MM.1S (cell line): Measurements from ENCODE around the gene IL3.
A peak's percentile ranks its signal among the peaks of the same experiment; 100 is the strongest.
"Not testable (repeated sequence)": the region's sequence is repeated elsewhere in the genome, so short reads cannot be mapped to it uniquely, and the experiment has no call there.

Source experiments
- DNase-seq: peaks from one replicate; pipeline ENCODE4 v3.0.0-alpha.2; 2015
- H2AFZ ChIP-seq: fragments of 300-600 bp; sonication (generic); 2 replicates; pipeline ENCODE4 v1.6.0; 2016; ENCODE audit warnings: antibody characterized with exemption, low read length
- H3F3A ChIP-seq: fragments of 300-600 bp; sonication (generic); 2 replicates; pipeline ENCODE4 v1.6.1; 2016; ENCODE audit warnings: mild to moderate bottlenecking, antibody characterized with exemption, low read length, moderate library complexity, mixed read lengths; ENCODE audit not compliant: insufficient read depth
- H3K27ac ChIP-seq: fragments of 300-600 bp; sonication (generic); 2 replicates; pipeline ENCODE4 v1.5.1; 2016; ENCODE audit warnings: mild to moderate bottlenecking, low read length
- H3K27me3 ChIP-seq: fragments of 300-600 bp; sonication (generic); replicated peaks from 2 replicates; pipeline ENCODE4 v1.6.0; 2016; ENCODE audit warnings: low read length; ENCODE audit not compliant: insufficient read depth
- H3K36me3 ChIP-seq: fragments of 300-600 bp; sonication (generic); replicated peaks from 2 replicates; pipeline ENCODE4 v1.6.1; 2016; ENCODE audit warnings: mild to moderate bottlenecking, low read length, mixed read lengths; ENCODE audit not compliant: insufficient read depth
- H3K4me1 ChIP-seq: fragments of 300-600 bp; sonication (generic); 2 replicates; pipeline ENCODE4 v1.6.1; 2016; ENCODE audit warnings: low read length, mixed read lengths
- H3K4me2 ChIP-seq: fragments of 300-600 bp; sonication (generic); 2 replicates; pipeline ENCODE4 v1.6.0; 2016; ENCODE audit warnings: low read depth, low read length
- H3K4me3 ChIP-seq: fragments of 300-600 bp; sonication (generic); 2 replicates; pipeline ENCODE4 v1.5.1; 2016; ENCODE audit warnings: low read length, mixed read lengths
- H3K79me2 ChIP-seq: fragments of 300-600 bp; sonication (generic); 2 replicates; pipeline ENCODE4 v1.6.1; 2016; ENCODE audit warnings: mixed run types, low read length, mixed read lengths
- H3K9ac ChIP-seq: fragments of 300-600 bp; sonication (generic); 2 replicates; pipeline ENCODE4 v1.6.1; 2016; ENCODE audit warnings: low read length, mixed read lengths
- H3K9me2 ChIP-seq: fragments of 300-600 bp; sonication (generic); replicated peaks from 2 replicates; pipeline ENCODE4 v1.6.1; 2016; ENCODE audit warnings: mild to moderate bottlenecking, low read length, mixed read lengths; ENCODE audit not compliant: insufficient read depth
- H3K9me3 ChIP-seq: fragments of 300-600 bp; sonication (generic); replicated peaks from 2 replicates; pipeline ENCODE4 v1.6.1; 2016; ENCODE audit warnings: mild to moderate bottlenecking, low read length, mixed read lengths; ENCODE audit not compliant: insufficient read depth
- H4K20me1 ChIP-seq: fragments of 300-600 bp; sonication (generic); 2 replicates; pipeline ENCODE4 v1.6.1; 2016; ENCODE audit warnings: mild to moderate bottlenecking, low read length, moderate library complexity, mixed read lengths; ENCODE audit not compliant: insufficient read depth
- CTCF ChIP-seq: fragments of 300-600 bp; sonication (generic); IDR thresholded peaks from 2 replicates; pipeline ENCODE4 v1.5.1; 2016; ENCODE audit warnings: antibody characterized with exemption, low read length, mixed read lengths
- EZH2 ChIP-seq: fragments of 300-600 bp; sonication (generic); optimal IDR thresholded peaks from 2 replicates; pipeline ENCODE3; 2017; ENCODE audit warnings: low read depth, mild to moderate bottlenecking, antibody characterized with exemption, low read length, mixed read lengths
- EZH2phosphoT487 ChIP-seq: fragments of 300-600 bp; sonication (generic); IDR thresholded peaks from 2 replicates; pipeline ENCODE4 v1.6.1; 2018; ENCODE audit warnings: antibody characterized with exemption, low read length

Gene IL3

GRCh38 chr5:132105688-132106087 lies 45.2 kb downstream of the IL3 start:
- Histone ChIP-seq H3F3A (peaks cover 38% of the 10 kb centered on the region), H3K9me3 (no peaks in the 10 kb centered on the region), H3K27me3 (no peaks in the 10 kb centered on the region), H3K4me3 (no peak overlapping the region), H3K4me1 (peaks cover 58% of the 10 kb centered on the region), H3K36me3 (no peaks in the 10 kb centered on the region), H4K20me1 (no peaks in the 10 kb centered on the region), H3K9me2 (no peaks in the 10 kb centered on the region), H3K27ac (no peak overlapping the region), H3K79me2 (no peaks in the 10 kb centered on the region), H3K9ac (no peak overlapping the region), H2AFZ (no peak overlapping the region), H3K4me2 (no peak overlapping the region)
- no peak for TF ChIP-seq EZH2phosphoT487
- no peak for TF ChIP-seq EZH2
- no peak for TF ChIP-seq CTCF
- DNase-seq: no peak

- H3K36me3 ChIP-seq, H3K27me3 ChIP-seq, H2AFZ ChIP-seq, H3K9me3 ChIP-seq, H3K9me2 ChIP-seq, H3K4me2 ChIP-seq, H3K9ac ChIP-seq, H3K79me2 ChIP-seq, H3K4me3 ChIP-seq, DNase-seq, H4K20me1 ChIP-seq, H3K27ac ChIP-seq: not testable (repeated sequence)
- H3F3A ChIP-seq: peaks cover 11% of the 10 kb centered on the region
- H3K4me1 ChIP-seq: peaks cover 30% of the 10 kb centered on the region
These were observed 48.0 kb downstream of the IL3 start for GRCh38 chr5:132108495-132108894.

GRCh38 chr5:132108957-132109356 lies 48.5 kb downstream of the IL3 start:
- H4K20me1 ChIP-seq, H3K4me2 ChIP-seq: not testable (repeated sequence)

GRCh38 chr5:132109494-132110053 lies 49.1 kb downstream of the IL3 start:
- Histone ChIP-seq H3K79me2 (no peaks in the 10 kb centered on the region), H3K9me3 (no peaks in the 10 kb centered on the region), H3K27ac (peak overlapping the region; percentile 8; the same call in 1 of the 2 replicates), H3K9me2 (no peaks in the 10 kb centered on the region), H3K27me3 (no peaks in the 10 kb centered on the region), H3K4me3 (no peak overlapping the region), H3K4me1 (peaks cover 24% of the 10 kb centered on the region), H3K9ac (no peak overlapping the region), H3K36me3 (no peaks in the 10 kb centered on the region), H4K20me1 (no peaks in the 10 kb centered on the region), H2AFZ (no peak overlapping the region), H3K4me2 (no peak overlapping the region), H3F3A (0 out of 2 replicates have a peak, but pooled peaks cover 4% of the 10 kb centered on the region)
- TF ChIP-seq CTCF: no peak
- no peak for TF ChIP-seq EZH2
- TF ChIP-seq EZH2phosphoT487: no peak
- peak; percentile 16 for DNase-seq

More at GRCh38 chr5:132108957-132109356, 48.5 kb downstream of the IL3 start:
- peaks cover 28% of the 10 kb centered on the region for H3K4me1 ChIP-seq
- not testable (repeated sequence) for DNase-seq, H3K9me2 ChIP-seq, H3K36me3 ChIP-seq, H3K27ac ChIP-seq, H2AFZ ChIP-seq, H3K27me3 ChIP-seq, H3K4me3 ChIP-seq, H3F3A ChIP-seq, H3K9ac ChIP-seq, H3K9me3 ChIP-seq, H3K79me2 ChIP-seq
